DOHH2 (cell line): ENCODE results near the gene IMMP2L.

ENCODE experiments used
- CTCF ChIP-seq: fragments of 200-600 bp; sonication (generic); IDR thresholded peaks from one replicate; pipeline ENCODE4 v1.5.1; 2014; ENCODE audit warnings: antibody characterized with exemption, mild to moderate bottlenecking, low read depth, low read length; ENCODE audit not compliant: poor library complexity, severe bottlenecking
- EZH2phosphoT487 ChIP-seq: fragments of 200-600 bp; sonication (generic); IDR thresholded peaks from 2 replicates; pipeline ENCODE4 v1.6.1; 2017; ENCODE audit warnings: borderline replicate concordance, mild to moderate bottlenecking, antibody characterized with exemption, low read length, moderate library complexity, mixed read lengths

- TF ChIP-seq CTCF: no peak
- no peak for TF ChIP-seq EZH2phosphoT487
Measured at GRCh38 chr7:111499027-111499426, 63.3 kb downstream of the IMMP2L start.
